HepG2 (cell line): ENCODE results near the gene ADGRV1. TPM values are rescaled to one million over a fixed set of nuclear protein-coding genes. Genes with fewer than 3 reads are reported as not detected.

Source experiments
- AHDC1 ChIP-seq: sonication (generic); formaldehyde crosslinking; IDR thresholded peaks from 2 replicates; pipeline ENCODE4 v1.5.1; 2020; ENCODE audit warnings: mild to moderate bottlenecking, missing genetic modification reagents, borderline replicate concordance
- CBX5 ChIP-seq: sonication (generic); formaldehyde crosslinking; IDR thresholded peaks from 2 replicates; pipeline ENCODE4 v1.4.0; 2020; ENCODE audit warnings: missing genetic modification reagents, borderline replicate concordance
- DRAP1 ChIP-seq: IDR thresholded peaks from 2 replicates; pipeline ENCODE4 v1.6.1; 2016; ENCODE audit warnings: missing genetic modification reagents, missing compliant biosample characterization
- IKZF5 ChIP-seq: IDR thresholded peaks from 2 replicates; pipeline ENCODE4 v1.6.1; 2018; ENCODE audit warnings: missing genetic modification reagents, mild to moderate bottlenecking, missing compliant biosample characterization
- NPAS2 ChIP-seq: sonication (generic); formaldehyde crosslinking; IDR thresholded peaks from 2 replicates; pipeline ENCODE4 v1.8.0; 2022; ENCODE audit warnings: mild to moderate bottlenecking, missing genetic modification reagents, borderline replicate concordance
- RFXAP ChIP-seq: sonication (generic); formaldehyde crosslinking; IDR thresholded peaks from 2 replicates; pipeline ENCODE4 v1.4.0; 2020; ENCODE audit warnings: missing genetic modification reagents, borderline replicate concordance
- ZNF431 ChIP-seq: sonication (generic); formaldehyde crosslinking; IDR thresholded peaks from 2 replicates; pipeline ENCODE4 v1.9.0; 2022; ENCODE audit warnings: missing genetic modification reagents, low read depth, mild to moderate bottlenecking, borderline replicate concordance
- ZNF558 ChIP-seq: sonication (generic); formaldehyde crosslinking; IDR thresholded peaks from 2 replicates; pipeline ENCODE4 v1.9.0; 2022; ENCODE audit warnings: mild to moderate bottlenecking, missing genetic modification reagents, borderline replicate concordance
- ZNF878 ChIP-seq: sonication (generic); formaldehyde crosslinking; IDR thresholded peaks from 2 replicates; pipeline ENCODE4 v1.8.1; 2023; ENCODE audit warnings: mild to moderate bottlenecking, missing genetic modification reagents, moderate library complexity
- polyA plus RNA-seq, 8 experiments: library from polyadenylated mRNA; depleted of rRNA in 3 of 8; stranded (reverse) in 7 of 8; unstranded in 1 of 8; fragments of >200 nt; fragmentation: Illumina TruSeq in 4 of 8; extraction: Trizol in 4 of 8; gene quantifications; 2 replicates each; pipeline versions ENCODE4 v1.2.1 to v1.2.3, GENCODE V29; 2011 to 2016; ENCODE audit warnings: low read depth in 4 of 8, missing spikeins in 1 of 8, mixed read lengths in 1 of 8; ENCODE audit not compliant: insufficient read depth in 1 of 8
- total RNA-seq, 5 experiments: library from RNA; depleted of rRNA; stranded (reverse); fragments of >200 nt; fragmentation: Illumina TruSeq; extraction: Trizol; gene quantifications; 2 replicates each; pipeline ENCODE4 v1.2.3, GENCODE V29; 2016; ENCODE audit warnings: low read depth in 1 of 5
- TF ChIP-seq, protein P1 (sequence below): sonication (generic); formaldehyde crosslinking; conservative IDR thresholded peaks from 2 replicates; pipeline ENCODE4 v1.4.0; 2020; ENCODE audit warnings: missing genetic modification reagents
- TF ChIP-seq, protein P2 (sequence below): IDR thresholded peaks from 2 replicates; pipeline ENCODE4 v1.4.0; 2020; ENCODE audit warnings: mild to moderate bottlenecking, missing genetic modification reagents
- TF ChIP-seq, protein P3 (sequence below): conservative IDR thresholded peaks from 2 replicates; pipeline ENCODE4 v1.6.1; 2018; ENCODE audit warnings: missing genetic modification reagents

ADGRV1 gene
- total and polyA plus RNA-seq, 2 of the 13 experiments (the other 11 are each of a cell fraction or from before 2014, with no cell fraction given), result 1.7 to 3.9 TPM

DNA sequence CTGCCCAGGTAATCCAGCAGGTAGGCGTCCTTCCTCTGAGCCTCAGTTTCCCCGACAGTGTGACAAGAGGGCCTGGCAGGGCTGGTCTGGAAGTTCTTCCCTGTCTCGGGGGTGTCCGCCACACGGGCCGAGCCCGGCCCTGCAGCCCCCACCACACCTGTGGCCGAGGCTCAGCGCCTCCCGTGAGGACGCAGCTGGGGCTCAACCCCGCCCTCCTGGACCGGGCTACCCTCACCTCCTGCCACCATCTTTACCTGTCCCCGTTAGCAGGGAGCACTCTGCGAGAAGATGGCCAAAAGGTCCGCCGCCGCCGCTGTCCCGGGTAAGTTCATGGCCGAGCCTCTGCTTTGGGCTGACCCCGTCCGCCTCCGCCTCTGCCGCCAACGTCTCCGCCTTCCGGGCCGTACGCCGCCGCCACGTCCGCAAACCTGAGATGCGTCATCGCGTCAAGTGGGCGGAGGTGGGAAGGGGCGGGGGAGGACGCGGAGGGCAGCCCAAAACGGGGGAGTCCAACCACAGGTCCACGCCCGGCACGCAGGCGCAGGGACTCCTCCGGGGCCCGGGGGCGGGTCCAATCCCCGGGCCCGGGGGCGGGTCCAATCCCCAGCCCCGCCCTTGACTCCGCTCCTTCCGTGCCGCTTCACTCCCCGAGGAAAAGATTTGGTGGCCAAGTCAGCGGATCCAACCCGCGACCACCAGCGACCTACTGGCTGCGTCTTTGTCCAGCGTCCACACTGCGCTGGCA, 29.2 kb upstream of the ADGRV1 start, which contains the start of gene LYSMD3 (continued):
- TF ChIP-seq, protein P1, sequence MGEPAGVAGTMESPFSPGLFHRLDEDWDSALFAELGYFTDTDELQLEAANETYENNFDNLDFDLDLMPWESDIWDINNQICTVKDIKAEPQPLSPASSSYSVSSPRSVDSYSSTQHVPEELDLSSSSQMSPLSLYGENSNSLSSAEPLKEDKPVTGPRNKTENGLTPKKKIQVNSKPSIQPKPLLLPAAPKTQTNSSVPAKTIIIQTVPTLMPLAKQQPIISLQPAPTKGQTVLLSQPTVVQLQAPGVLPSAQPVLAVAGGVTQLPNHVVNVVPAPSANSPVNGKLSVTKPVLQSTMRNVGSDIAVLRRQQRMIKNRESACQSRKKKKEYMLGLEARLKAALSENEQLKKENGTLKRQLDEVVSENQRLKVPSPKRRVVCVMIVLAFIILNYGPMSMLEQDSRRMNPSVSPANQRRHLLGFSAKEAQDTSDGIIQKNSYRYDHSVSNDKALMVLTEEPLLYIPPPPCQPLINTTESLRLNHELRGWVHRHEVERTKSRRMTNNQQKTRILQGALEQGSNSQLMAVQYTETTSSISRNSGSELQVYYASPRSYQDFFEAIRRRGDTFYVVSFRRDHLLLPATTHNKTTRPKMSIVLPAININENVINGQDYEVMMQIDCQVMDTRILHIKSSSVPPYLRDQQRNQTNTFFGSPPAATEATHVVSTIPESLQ (CRISPR knock-in tag), result no peak
- TF ChIP-seq ZNF558, result peak; percentile 84
- TF ChIP-seq AHDC1, result no peak
- no peak for TF ChIP-seq RFXAP (CRISPR knock-in tag)
- TF ChIP-seq, protein P2, sequence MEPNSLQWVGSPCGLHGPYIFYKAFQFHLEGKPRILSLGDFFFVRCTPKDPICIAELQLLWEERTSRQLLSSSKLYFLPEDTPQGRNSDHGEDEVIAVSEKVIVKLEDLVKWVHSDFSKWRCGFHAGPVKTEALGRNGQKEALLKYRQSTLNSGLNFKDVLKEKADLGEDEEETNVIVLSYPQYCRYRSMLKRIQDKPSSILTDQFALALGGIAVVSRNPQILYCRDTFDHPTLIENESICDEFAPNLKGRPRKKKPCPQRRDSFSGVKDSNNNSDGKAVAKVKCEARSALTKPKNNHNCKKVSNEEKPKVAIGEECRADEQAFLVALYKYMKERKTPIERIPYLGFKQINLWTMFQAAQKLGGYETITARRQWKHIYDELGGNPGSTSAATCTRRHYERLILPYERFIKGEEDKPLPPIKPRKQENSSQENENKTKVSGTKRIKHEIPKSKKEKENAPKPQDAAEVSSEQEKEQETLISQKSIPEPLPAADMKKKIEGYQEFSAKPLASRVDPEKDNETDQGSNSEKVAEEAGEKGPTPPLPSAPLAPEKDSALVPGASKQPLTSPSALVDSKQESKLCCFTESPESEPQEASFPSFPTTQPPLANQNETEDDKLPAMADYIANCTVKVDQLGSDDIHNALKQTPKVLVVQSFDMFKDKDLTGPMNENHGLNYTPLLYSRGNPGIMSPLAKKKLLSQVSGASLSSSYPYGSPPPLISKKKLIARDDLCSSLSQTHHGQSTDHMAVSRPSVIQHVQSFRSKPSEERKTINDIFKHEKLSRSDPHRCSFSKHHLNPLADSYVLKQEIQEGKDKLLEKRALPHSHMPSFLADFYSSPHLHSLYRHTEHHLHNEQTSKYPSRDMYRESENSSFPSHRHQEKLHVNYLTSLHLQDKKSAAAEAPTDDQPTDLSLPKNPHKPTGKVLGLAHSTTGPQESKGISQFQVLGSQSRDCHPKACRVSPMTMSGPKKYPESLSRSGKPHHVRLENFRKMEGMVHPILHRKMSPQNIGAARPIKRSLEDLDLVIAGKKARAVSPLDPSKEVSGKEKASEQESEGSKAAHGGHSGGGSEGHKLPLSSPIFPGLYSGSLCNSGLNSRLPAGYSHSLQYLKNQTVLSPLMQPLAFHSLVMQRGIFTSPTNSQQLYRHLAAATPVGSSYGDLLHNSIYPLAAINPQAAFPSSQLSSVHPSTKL (CRISPR knock-in tag), result peak; percentile 57
- TF ChIP-seq NPAS2 (CRISPR knock-in tag), result no peak
- TF ChIP-seq CBX5 (CRISPR knock-in tag), result peak; percentile 11; the same call in 1 of the 2 replicates
- 0 out of 2 replicates have a peak, but pooled peaks have one; percentile 44 for TF ChIP-seq ZNF431 (CRISPR knock-in tag)
- peak; percentile 85 for TF ChIP-seq ZNF878 (CRISPR knock-in tag)
- TF ChIP-seq IKZF5 (CRISPR knock-in tag), result peak; percentile 76
- TF ChIP-seq, protein P3, sequence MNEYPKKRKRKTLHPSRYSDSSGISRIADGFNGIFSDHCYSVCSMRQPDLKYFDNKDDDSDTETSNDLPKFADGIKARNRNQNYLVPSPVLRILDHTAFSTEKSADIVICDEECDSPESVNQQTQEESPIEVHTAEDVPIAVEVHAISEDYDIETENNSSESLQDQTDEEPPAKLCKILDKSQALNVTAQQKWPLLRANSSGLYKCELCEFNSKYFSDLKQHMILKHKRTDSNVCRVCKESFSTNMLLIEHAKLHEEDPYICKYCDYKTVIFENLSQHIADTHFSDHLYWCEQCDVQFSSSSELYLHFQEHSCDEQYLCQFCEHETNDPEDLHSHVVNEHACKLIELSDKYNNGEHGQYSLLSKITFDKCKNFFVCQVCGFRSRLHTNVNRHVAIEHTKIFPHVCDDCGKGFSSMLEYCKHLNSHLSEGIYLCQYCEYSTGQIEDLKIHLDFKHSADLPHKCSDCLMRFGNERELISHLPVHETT (CRISPR knock-in tag), result 0 out of 2 replicates have a peak, but pooled peaks have one; percentile 51
- TF ChIP-seq DRAP1 (CRISPR knock-in tag), result peak; percentile 73
